AG09309 (cell line): ENCODE measurements around the gene ATP8B1.

Experiments used
- DNase-seq: peaks from one replicate; pipeline ENCODE4 v3.0.0-alpha.2; 2010; ENCODE audit warnings: low read depth
- H3K4me3 ChIP-seq: 2 replicates; pipeline ENCODE4 v1.5.1; 2011; ENCODE audit warnings: mild to moderate bottlenecking, low read depth, low read length, moderate library complexity; ENCODE audit not compliant: control insufficient read depth
- TF ChIP-seq, protein P1 (sequence below): IDR thresholded peaks from 2 replicates; pipeline ENCODE4 v1.5.1; 2011; ENCODE audit warnings: mild to moderate bottlenecking, low read depth, low read length, inconsistent platforms; ENCODE audit not compliant: insufficient read depth, control insufficient read depth; ENCODE audit errors: missing control alignments

Gene ATP8B1

DNA sequence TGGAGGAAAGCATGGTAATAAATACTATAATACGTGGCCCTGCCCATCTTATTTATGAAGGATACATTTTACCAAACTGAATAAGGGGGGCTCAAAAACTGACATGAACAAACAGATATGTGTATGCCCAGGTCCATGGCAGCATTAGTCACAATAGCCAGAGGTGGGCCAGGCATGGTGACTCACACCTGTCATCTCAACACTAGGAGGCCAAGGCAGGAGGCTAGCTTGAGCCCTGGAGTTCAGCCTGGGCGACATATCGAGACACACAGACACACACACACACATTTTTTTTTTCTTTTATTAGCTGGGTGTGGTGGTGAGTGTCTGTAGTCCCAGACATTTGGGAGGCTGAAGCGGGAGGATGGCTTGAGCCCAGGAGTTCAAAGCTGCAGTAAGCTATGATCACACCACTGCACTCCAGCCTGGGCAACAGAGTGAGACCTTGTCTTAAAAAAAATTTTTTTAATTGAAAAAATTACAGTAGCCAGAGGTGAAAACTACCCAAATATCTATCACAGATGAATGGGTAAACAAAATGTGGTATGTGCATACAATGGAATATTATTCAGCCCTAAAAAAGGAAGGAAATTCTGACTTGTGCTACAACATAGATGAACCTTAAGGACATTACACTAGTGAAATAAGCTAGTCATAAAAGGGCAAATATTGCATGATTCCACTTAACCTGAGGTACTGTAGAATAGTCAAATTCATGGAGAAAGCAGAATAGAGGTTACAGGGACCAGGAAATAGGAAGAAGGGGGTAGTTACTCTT, 8.0 kb downstream of the ATP8B1 start:
- DNase-seq, result no peak
- H3K4me3 ChIP-seq, result no peak overlapping the region
- TF ChIP-seq, protein P1, sequence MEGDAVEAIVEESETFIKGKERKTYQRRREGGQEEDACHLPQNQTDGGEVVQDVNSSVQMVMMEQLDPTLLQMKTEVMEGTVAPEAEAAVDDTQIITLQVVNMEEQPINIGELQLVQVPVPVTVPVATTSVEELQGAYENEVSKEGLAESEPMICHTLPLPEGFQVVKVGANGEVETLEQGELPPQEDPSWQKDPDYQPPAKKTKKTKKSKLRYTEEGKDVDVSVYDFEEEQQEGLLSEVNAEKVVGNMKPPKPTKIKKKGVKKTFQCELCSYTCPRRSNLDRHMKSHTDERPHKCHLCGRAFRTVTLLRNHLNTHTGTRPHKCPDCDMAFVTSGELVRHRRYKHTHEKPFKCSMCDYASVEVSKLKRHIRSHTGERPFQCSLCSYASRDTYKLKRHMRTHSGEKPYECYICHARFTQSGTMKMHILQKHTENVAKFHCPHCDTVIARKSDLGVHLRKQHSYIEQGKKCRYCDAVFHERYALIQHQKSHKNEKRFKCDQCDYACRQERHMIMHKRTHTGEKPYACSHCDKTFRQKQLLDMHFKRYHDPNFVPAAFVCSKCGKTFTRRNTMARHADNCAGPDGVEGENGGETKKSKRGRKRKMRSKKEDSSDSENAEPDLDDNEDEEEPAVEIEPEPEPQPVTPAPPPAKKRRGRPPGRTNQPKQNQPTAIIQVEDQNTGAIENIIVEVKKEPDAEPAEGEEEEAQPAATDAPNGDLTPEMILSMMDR, result no peak

DNA sequence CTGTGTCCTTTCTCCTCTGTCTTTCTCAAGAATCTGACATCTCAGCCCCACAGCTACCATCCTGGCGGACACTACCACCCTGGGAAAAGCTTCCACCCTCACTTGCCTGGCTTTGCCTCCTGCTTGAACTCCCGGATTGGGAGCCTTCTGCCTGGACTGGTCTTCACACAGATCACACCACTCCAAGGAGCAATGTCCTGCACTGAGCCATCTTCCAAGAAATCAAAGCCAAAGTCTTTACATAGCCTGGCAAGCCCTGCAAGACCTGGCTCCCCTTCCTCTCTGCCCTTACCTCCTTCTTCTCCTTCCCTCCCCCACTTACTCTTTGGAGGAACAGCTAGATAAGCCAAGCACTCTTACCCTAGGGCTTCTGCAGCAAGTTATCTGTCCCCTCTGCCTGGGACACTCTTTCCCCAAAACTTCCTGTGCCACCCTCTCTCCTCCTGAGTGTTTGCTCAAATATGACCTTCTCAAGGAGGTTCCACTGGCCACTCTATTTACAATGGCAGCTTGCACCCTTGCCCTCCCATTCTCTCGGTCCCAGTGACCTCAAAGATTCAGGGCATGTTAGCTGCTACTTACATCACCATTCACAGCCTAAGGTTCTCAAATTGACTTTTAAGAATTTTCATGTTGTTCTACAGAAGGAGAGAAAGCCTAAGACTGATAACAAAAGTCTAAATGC, 9.7 kb downstream of the ATP8B1 start:
- TF ChIP-seq, protein P1, result no peak
- no peak for DNase-seq
- no peak overlapping the region for H3K4me3 ChIP-seq

DNA sequence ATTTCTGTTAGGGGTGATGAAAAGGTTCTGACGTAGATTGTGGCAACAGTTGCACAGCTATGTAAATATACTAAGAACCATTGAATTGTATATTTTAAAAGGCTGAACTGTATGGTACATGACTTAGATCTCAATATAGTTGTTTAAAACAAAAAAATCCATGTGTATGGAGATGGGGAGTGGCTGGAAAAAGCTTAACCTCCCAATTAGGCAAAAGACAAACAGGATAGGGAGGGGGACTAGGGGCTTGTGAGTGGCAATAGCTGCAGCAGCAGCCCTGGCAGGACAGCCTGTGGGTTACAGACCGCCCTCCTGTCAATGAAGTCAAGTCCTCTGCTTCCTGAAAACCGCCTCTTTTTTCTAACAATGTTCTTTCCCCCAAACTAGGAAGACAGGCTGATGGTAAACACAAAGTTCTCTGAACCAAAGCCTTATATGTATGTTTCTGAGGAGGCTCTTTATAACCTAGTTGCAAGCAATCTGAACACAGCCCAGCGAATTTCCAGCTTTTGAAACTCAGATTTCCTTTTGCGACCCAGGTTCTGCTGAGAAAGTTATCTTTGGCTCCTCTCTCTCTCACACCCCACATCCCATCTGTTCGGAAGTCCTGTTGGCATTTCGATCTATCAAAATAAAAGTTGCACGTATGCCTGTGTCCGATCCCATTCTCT, 10.3 kb downstream of the ATP8B1 start:
- H3K4me3 ChIP-seq, result no peak overlapping the region
- TF ChIP-seq, protein P1, result no peak
- DNase-seq, result no peak

DNA sequence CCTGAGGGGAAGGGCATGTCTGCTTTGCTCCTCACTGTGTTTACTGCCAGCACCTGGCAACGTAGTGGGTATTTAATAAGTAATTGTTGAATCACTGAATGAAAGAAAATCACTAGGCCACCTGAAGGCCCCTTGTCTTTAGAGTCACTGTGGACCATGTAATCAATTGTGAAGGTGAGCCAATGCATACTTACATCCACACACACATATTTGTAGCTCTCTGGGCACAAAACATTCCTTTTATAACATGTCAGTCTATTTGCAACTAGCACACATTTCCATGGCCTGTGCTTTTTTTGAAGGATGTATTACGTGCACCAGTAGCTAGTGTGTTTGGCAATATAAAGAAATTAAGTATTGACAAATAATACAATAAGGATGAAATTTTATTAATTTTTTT, 11.2 kb downstream of the ATP8B1 start:
- TF ChIP-seq, protein P1, result no peak
- H3K4me3 ChIP-seq, result no peak overlapping the region
- no peak for DNase-seq

DNA sequence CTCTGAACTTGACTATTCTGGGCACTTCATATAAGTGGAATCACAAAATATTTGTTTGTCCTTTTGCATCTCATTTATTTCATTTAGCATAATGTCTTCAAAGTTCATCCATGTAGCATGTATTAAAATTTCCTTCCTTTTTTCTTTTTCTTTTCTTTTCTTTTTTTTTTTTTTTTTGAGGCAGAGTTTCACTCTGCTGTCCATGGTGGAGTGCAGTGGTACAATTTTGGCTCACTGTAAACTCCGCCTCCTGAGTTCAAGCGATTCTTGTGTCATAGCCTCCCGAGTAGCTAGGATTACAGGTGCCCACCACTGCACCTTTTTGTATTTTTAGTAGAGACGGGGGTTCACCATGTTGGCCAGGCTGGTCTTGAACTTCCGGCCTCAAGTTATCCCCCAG, 11.9 kb downstream of the ATP8B1 start:
- TF ChIP-seq, protein P1, result no peak
- H3K4me3 ChIP-seq, result no peak overlapping the region
- no peak for DNase-seq

DNA sequence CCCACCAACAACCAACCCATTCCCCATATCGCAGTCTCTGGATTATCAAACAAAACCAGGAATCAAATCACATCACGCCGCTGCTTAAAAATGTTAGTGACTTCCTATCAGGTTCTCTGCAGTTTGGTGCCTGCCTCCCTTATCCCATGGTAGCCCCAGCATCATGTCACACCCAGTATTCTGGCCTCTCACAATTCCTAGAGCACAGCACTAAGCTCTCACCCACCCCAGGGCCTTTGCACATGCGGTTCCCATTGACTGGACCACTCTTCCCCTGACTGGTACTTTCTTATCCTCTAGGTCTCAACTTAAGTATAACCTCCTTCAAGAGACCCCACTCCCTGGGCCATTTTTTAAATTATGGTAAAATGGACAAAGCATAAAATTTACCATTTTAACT, 12.8 kb downstream of the ATP8B1 start:
- DNase-seq, result no peak
- H3K4me3 ChIP-seq, result no peak overlapping the region
- TF ChIP-seq, protein P1, result no peak
